SH-SY5Y (cell line): Measurements from ENCODE around the gene TMC4.

Experiments
- GATA2 ChIP-seq: IDR thresholded peaks from 2 replicates; pipeline ENCODE4 v1.6.1; 2011; ENCODE audit warnings: mild to moderate bottlenecking, low read depth, low read length
- GATA3 ChIP-seq: IDR thresholded peaks from 2 replicates; pipeline ENCODE4 v1.6.1; 2011; ENCODE audit warnings: low read depth, mild to moderate bottlenecking, low read length, moderate library complexity

TMC4 gene

GRCh38 chr19:54136864-54137698, 35.9 kb downstream of the TMC4 start:
- no peak for TF ChIP-seq GATA3
- TF ChIP-seq GATA2: no peak

GRCh38 chr19:54136086-54136863, 36.7 kb downstream of the TMC4 start:
- no peak for TF ChIP-seq GATA2
- no peak for TF ChIP-seq GATA3

GRCh38 chr19:54133957-54134590, 38.9 kb downstream of the TMC4 start:
- no peak for TF ChIP-seq GATA2
- TF ChIP-seq GATA3: no peak

GRCh38 chr19:54133312-54133956, 39.5 kb downstream of the TMC4 start:
- TF ChIP-seq GATA2 (no peak), GATA3 (no peak)

- TF ChIP-seq GATA3: no peak
- no peak for TF ChIP-seq GATA2
Observed at GRCh38 chr19:54129617-54129996, 43.4 kb downstream of the TMC4 start.

- no peak for TF ChIP-seq GATA3
- TF ChIP-seq GATA2: no peak
Observed at GRCh38 chr19:54128796-54129616, 44.0 kb downstream of the TMC4 start.

- TF ChIP-seq GATA3: no peak
Observed at GRCh38 chr19:54128441-54128725, 44.6 kb downstream of the TMC4 start.

GRCh38 chr19:54127688-54128440, 45.1 kb downstream of the TMC4 start:
- TF ChIP-seq GATA2 (no peak), GATA3 (no peak)

- no peak for TF ChIP-seq GATA2
Observed at GRCh38 chr19:54125713-54126112, 47.2 kb downstream of the TMC4 start.

GRCh38 chr19:54124393-54124792, 48.6 kb downstream of the TMC4 start:
- TF ChIP-seq GATA2: no peak
- TF ChIP-seq GATA3: no peak

- TF ChIP-seq GATA2: no peak
- no peak for TF ChIP-seq GATA3
Observed at GRCh38 chr19:54123682-54124081, 49.3 kb downstream of the TMC4 start.

GRCh38 chr19:54121259-54121658, 51.7 kb downstream of the TMC4 start:
- TF ChIP-seq GATA3 (no peak), GATA2 (no peak)

- TF ChIP-seq GATA3: no peak
- TF ChIP-seq GATA2: no peak
Observed at GRCh38 chr19:54115109-54116063, 57.6 kb downstream of the TMC4 start, which contains the start of the genes PRPF31 and TFPT. PRPF31 (plus strand) TSS chr19:54115754; CDS start chr19:54118279, 2,525 bp downstream. TFPT (minus strand) TSS chr19:54115657; CDS start chr19:54115269, 388 bp downstream.
